ENCODE results near the gene LMCD1. TPM values are rescaled to one million over a fixed set of nuclear protein-coding genes. Genes with fewer than 3 reads are reported as not detected.

The LMCD1 gene
- total and polyA plus RNA-seq, 4 donors, result 33.6 to 179 (median 98.4) TPM

DNA sequence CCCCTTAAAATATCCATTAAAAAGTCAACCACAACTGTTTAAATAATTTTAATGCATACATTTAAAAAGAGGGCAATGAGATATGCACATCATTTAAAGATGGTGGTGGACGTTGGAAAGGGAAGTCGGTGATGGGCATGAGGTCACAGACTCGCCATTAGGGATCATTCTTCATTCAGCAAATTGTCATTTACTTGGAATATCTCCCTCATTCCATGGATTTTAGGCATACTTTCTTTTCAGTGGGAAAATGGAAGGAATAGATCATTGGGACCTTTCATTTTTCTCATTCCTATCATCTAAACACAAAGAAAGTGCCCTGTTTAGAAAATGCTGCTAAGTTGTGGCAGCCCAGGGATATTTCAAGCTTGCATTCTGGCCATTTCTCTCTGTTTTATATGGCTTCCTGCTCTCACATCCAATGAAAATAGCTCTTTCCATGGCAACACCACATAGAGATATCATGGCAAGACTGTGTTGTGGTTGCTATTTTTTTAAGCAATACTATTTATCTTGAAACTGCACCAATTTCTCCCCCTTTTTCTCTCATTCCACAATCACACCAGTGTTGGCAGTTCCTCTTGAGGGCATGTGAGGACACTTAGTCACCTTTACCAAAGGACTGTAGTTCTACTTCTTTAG lies 40.7 kb upstream of the LMCD1 start:
- H3K9me3 ChIP-seq (ENCODE audit: control insufficient read depth in 4 of 4, insufficient read depth in 3 of 4, low read length in 3 of 4), result no peaks in the 10 kb centered on the region
- ATAC-seq (ENCODE audit: insufficient read depth, low FRiP score), result no peak
- peaks cover 2 to 11% (median 3%) of the 10 kb centered on the region in 5 donors for H3K4me1 ChIP-seq (ENCODE audit: control insufficient read depth in 5 of 5, insufficient read depth in 5 of 5, low read length in 5 of 5)
- DNase-seq, result no peak
- H3K9ac ChIP-seq (ENCODE audit: insufficient read depth in 1 of 2, low read length in 2 of 2), result no peak overlapping the region
- H3K36me3 ChIP-seq (ENCODE audit: control insufficient read depth in 4 of 4, insufficient read depth in 4 of 4, low read length in 4 of 4), result no peaks in the 10 kb centered on the region
- 71 to 73% methylated on average over 3 of the region's 3 CpGs for WGBS, 2 donors
- TF ChIP-seq, protein P1, sequence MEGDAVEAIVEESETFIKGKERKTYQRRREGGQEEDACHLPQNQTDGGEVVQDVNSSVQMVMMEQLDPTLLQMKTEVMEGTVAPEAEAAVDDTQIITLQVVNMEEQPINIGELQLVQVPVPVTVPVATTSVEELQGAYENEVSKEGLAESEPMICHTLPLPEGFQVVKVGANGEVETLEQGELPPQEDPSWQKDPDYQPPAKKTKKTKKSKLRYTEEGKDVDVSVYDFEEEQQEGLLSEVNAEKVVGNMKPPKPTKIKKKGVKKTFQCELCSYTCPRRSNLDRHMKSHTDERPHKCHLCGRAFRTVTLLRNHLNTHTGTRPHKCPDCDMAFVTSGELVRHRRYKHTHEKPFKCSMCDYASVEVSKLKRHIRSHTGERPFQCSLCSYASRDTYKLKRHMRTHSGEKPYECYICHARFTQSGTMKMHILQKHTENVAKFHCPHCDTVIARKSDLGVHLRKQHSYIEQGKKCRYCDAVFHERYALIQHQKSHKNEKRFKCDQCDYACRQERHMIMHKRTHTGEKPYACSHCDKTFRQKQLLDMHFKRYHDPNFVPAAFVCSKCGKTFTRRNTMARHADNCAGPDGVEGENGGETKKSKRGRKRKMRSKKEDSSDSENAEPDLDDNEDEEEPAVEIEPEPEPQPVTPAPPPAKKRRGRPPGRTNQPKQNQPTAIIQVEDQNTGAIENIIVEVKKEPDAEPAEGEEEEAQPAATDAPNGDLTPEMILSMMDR (IDR thresholded peaks at IDR 0.05; ENCODE audit: control extremely low read depth, extremely low read depth), result no peak
- no peak overlapping the region for H3K4me3 ChIP-seq
- H3K27ac ChIP-seq (ENCODE audit: low read depth in 1 of 2, low read length in 1 of 2), result no peak overlapping the region
- H3K27me3 ChIP-seq (ENCODE audit: control insufficient read depth in 3 of 3, insufficient read depth in 3 of 3, low read length in 2 of 3), result no peaks in the 10 kb centered on the region

DNA sequence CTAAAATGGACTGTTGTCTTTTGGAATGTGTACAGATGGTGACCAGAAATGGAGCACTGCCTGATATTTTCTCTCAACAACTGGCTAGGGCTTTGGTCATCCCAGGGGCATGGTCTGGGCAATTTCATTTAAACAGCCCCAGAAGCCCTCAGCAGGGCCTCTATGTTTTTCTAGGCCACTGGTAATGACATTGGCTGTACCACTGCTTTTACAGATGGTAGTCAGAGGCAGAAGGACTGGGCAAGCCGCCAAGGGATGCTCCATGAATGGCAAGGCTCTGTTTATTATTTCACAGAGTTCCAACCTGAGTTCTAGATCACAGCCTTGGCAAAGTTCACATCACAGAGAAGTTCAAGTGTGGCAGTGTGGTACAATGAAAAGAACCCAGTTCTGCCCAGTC lies 37.0 kb upstream of the LMCD1 start:
- Histone ChIP-seq H3K4me1 (ENCODE audit: control insufficient read depth in 5 of 5, insufficient read depth in 5 of 5, low read length in 5 of 5) (peaks cover under 1 to 17% (median 6%) of the 10 kb centered on the region in 5 donors), H3K9me3 (ENCODE audit: control insufficient read depth in 4 of 4, insufficient read depth in 3 of 4, low read length in 3 of 4) (no peaks in the 10 kb centered on the region), H3K9ac (ENCODE audit: insufficient read depth in 1 of 2, low read length in 2 of 2) (no peak overlapping the region), H3K36me3 (ENCODE audit: control insufficient read depth in 4 of 4, insufficient read depth in 4 of 4, low read length in 4 of 4) (no peaks in the 10 kb centered on the region), H3K4me3 (no peak overlapping the region), H3K27me3 (ENCODE audit: control insufficient read depth in 3 of 3, insufficient read depth in 3 of 3, low read length in 2 of 3) (no peaks in the 10 kb centered on the region), H3K27ac (ENCODE audit: low read depth in 1 of 2, low read length in 1 of 2) (no peak overlapping the region)
- TF ChIP-seq, protein P1 (IDR thresholded peaks at IDR 0.05; ENCODE audit: control extremely low read depth, extremely low read depth), result no peak
- 90 to 93% methylated on average over 1 of the region's 1 CpG for WGBS, 2 donors
- ATAC-seq (ENCODE audit: insufficient read depth, low FRiP score), result no peak
- no peak for DNase-seq

DNA sequence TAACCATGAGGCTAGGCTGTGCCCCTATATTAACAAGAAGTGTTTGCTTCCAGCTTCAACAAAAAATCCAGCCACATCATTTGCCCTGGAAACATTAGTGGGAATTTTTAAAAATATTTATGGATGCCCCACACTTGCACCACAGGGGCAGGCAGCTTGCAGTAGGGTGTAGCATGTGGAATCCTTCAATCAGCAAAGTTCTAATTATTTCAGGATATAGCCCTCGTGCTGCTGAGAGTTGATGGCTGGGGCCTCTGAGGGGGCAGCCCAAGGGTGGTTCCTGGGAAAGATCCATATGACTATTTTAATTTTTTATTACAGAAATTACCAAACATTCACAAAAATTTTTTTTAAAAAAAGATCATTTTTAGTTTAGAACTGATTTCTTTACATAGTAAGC lies 35.1 kb upstream of the LMCD1 start:
- DNase-seq (peak; percentile 37 to 76 (median 64)), ATAC-seq (ENCODE audit: insufficient read depth, low FRiP score) (no peak)
- Histone ChIP-seq H3K9me3 (ENCODE audit: control insufficient read depth in 4 of 4, insufficient read depth in 3 of 4, low read length in 3 of 4) (no peaks in the 10 kb centered on the region), H3K27me3 (ENCODE audit: control insufficient read depth in 3 of 3, insufficient read depth in 3 of 3, low read length in 2 of 3) (no peaks in the 10 kb centered on the region), H3K27ac (ENCODE audit: low read depth in 1 of 2, low read length in 1 of 2) (no peak overlapping the region), H3K4me3 (no peak overlapping the region), H3K36me3 (ENCODE audit: control insufficient read depth in 4 of 4, insufficient read depth in 4 of 4, low read length in 4 of 4) (no peaks in the 10 kb centered on the region), H3K4me1 (ENCODE audit: control insufficient read depth in 5 of 5, insufficient read depth in 5 of 5, low read length in 5 of 5) (peaks cover 0 to 26% (median 8%) of the 10 kb centered on the region in 5 donors), H3K9ac (ENCODE audit: insufficient read depth in 1 of 2, low read length in 2 of 2) (no peak overlapping the region)
- WGBS, 2 donors, result 62 to 70% methylated on average over 1 of the region's 1 CpG
- TF ChIP-seq, protein P1 (IDR thresholded peaks at IDR 0.05; ENCODE audit: control extremely low read depth, extremely low read depth), result no peak

DNA sequence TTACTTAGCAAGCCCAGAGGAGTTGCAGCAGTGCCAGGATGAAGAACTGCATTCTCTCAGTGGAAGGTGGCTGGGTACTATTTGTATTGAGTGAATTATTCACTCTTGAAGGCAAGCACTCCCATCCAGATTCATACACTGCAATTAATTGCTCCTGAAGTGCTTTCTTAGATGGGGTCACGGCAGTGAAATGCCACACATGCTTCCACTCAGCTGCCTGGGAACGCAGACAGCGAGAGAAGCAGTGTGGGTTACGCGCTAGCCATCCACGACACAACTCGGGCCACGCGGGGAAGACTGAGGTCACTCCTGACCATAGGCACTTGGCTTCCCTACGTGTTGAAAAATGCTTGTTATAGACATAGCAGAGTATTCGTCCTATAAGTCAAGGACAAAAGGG lies 30.8 kb upstream of the LMCD1 start:
- Histone ChIP-seq H3K9ac (ENCODE audit: insufficient read depth in 1 of 2, low read length in 2 of 2) (no peak overlapping the region), H3K4me3 (no peak overlapping the region), H3K4me1 (ENCODE audit: control insufficient read depth in 5 of 5, insufficient read depth in 5 of 5, low read length in 5 of 5) (peaks cover 0 to 24% (median 8%) of the 10 kb centered on the region in 5 donors), H3K27ac (ENCODE audit: low read depth in 1 of 2, low read length in 1 of 2) (peak overlapping the region in 1 of 2 donors; percentile 14), H3K9me3 (ENCODE audit: control insufficient read depth in 4 of 4, insufficient read depth in 3 of 4, low read length in 3 of 4) (no peaks in the 10 kb centered on the region), H3K36me3 (ENCODE audit: control insufficient read depth in 4 of 4, insufficient read depth in 4 of 4, low read length in 4 of 4) (no peaks in the 10 kb centered on the region), H3K27me3 (ENCODE audit: control insufficient read depth in 3 of 3, insufficient read depth in 3 of 3, low read length in 2 of 3) (no peaks in the 10 kb centered on the region)
- ATAC-seq (ENCODE audit: insufficient read depth, low FRiP score) (peak; percentile 25), DNase-seq (peak in 2 of 3 donors; percentile 41 to 51)
- WGBS, 2 donors, result 65 to 75% methylated on average over 11 of the region's 11 CpGs
- TF ChIP-seq, protein P1 (IDR thresholded peaks at IDR 0.05; ENCODE audit: control extremely low read depth, extremely low read depth), result no peak
